HEK293 (cell line): ENCODE measurements around the gene AMACR.

Experiments used
- CTCF ChIA-PET: fragments of 350-600 bp; formaldehyde crosslinking; extraction: SDS; loops from one replicate; lab custom pipeline; 2021; ENCODE audit warnings: antibody characterized with exemption; lab: Yijun Ruan, JAX
- POLR2A ChIA-PET: fragments of 300-600 bp; formaldehyde crosslinking; extraction: SDS; loops from one replicate; lab custom pipeline; 2020; ENCODE audit warnings: antibody characterized with exemption, inconsistent platforms; lab: Yijun Ruan, JAX
- H3K27ac ChIP-seq: fragments of 200-500 bp; sonication (Bioruptor generic); 2 replicates; pipeline ENCODE4 v1.5.1; 2014; ENCODE audit warnings: low read depth, low read length, control low read depth, inconsistent platforms; ENCODE audit errors: extremely low read depth
- H3K36me3 ChIP-seq, 2 experiments: fragments of 200-500 bp in 1 of 2; sonication (Bioruptor generic) in 1 of 2; 1 replicate in 1 of 2; 2 replicates in 1 of 2; pipeline ENCODE4 v1.5.1; 2014 to 2017; ENCODE audit warnings: inconsistent platforms in 2 of 2, low read length in 2 of 2; ENCODE audit not compliant: control insufficient read depth in 2 of 2, insufficient read depth in 1 of 2
- H3K4me1 ChIP-seq: fragments of 200-500 bp; sonication (Bioruptor generic); 2 replicates; pipeline ENCODE4 v1.5.1; 2014; ENCODE audit warnings: mild to moderate bottlenecking, low read length, inconsistent platforms; ENCODE audit not compliant: control insufficient read depth, insufficient read depth
- H3K4me3 ChIP-seq: 2 replicates; pipeline ENCODE4 v1.5.1; 2011; ENCODE audit warnings: low read depth, mild to moderate bottlenecking, control low read depth, low read length, moderate library complexity
- H3K9me3 ChIP-seq: fragments of 200-500 bp; sonication (Bioruptor generic); 2 replicates; pipeline ENCODE4 v1.5.1; 2014; ENCODE audit warnings: low read depth, low read length, inconsistent platforms; ENCODE audit not compliant: control insufficient read depth, insufficient read depth
- CTCF ChIP-seq: fragments of 450-650 bp; formaldehyde crosslinking; IDR thresholded peaks from 2 replicates; pipeline ENCODE4 v1.5.1; 2016; ENCODE audit warnings: missing biosample characterization, missing genetic modification characterization
- GLI2 ChIP-seq: fragments of 450-650 bp; formaldehyde crosslinking; IDR thresholded peaks from 2 replicates; pipeline ENCODE4; 2017; ENCODE audit warnings: missing biosample characterization, missing genetic modification characterization, low read depth, borderline replicate concordance
- KLF10 ChIP-seq: fragments of 450-650 bp; IDR thresholded peaks from 2 replicates; pipeline ENCODE4 v1.5.1; 2018; ENCODE audit warnings: missing biosample characterization, mild to moderate bottlenecking, missing genetic modification characterization
- KLF16 ChIP-seq: fragments of 450-650 bp; formaldehyde crosslinking; IDR thresholded peaks from 2 replicates; pipeline ENCODE4 v1.5.1; 2017; ENCODE audit warnings: missing biosample characterization, missing genetic modification characterization
- PRDM6 ChIP-seq: fragments of 450-650 bp; formaldehyde crosslinking; IDR thresholded peaks from 2 replicates; pipeline ENCODE4 v1.5.1; 2017; ENCODE audit warnings: missing biosample characterization, missing genetic modification characterization
- SP7 ChIP-seq: fragments of 450-650 bp; formaldehyde crosslinking; IDR thresholded peaks from 2 replicates; pipeline ENCODE4 v1.5.1; 2016; ENCODE audit warnings: missing biosample characterization, missing genetic modification characterization
- YY1 ChIP-seq: fragments of 450-650 bp; formaldehyde crosslinking; IDR thresholded peaks from 2 replicates; pipeline ENCODE4 v1.5.1; 2018; ENCODE audit warnings: missing biosample characterization, missing genetic modification characterization
- ZBTB21 ChIP-seq: fragments of 450-650 bp; formaldehyde crosslinking; IDR thresholded peaks from 2 replicates; pipeline ENCODE4 v1.5.1; 2017; ENCODE audit warnings: missing biosample characterization, missing genetic modification characterization
- ZFHX2 ChIP-seq: fragments of 450-650 bp; formaldehyde crosslinking; conservative IDR thresholded peaks from 2 replicates; pipeline ENCODE4 v1.5.1; 2016; ENCODE audit warnings: missing biosample characterization, missing genetic modification characterization
- ZIC2 ChIP-seq: fragments of 450-650 bp; formaldehyde crosslinking; IDR thresholded peaks from 2 replicates; pipeline ENCODE4 v1.5.1; 2016; ENCODE audit warnings: missing biosample characterization, missing genetic modification characterization
- ZNF140 ChIP-seq: fragments of 450-650 bp; formaldehyde crosslinking; IDR thresholded peaks from 2 replicates; pipeline ENCODE4 v1.5.1; 2016; ENCODE audit warnings: missing biosample characterization, missing genetic modification characterization
- ZNF18 ChIP-seq: fragments of 450-650 bp; formaldehyde crosslinking; IDR thresholded peaks from 2 replicates; pipeline ENCODE4 v1.5.1; 2016; ENCODE audit warnings: missing biosample characterization, missing genetic modification characterization
- ZNF274 ChIP-seq, 2 experiments: fragments of 200-500 bp in 1 of 2; fragments of 450-650 bp in 1 of 2; sonication (Bioruptor generic) in 1 of 2; formaldehyde crosslinking in 1 of 2; IDR thresholded peaks; 2 replicates each; pipeline versions ENCODE4 v1.5.1 to v1.6.1; 2014 to 2016; ENCODE audit warnings: borderline replicate concordance in 1 of 2, inconsistent platforms in 1 of 2, low read length in 1 of 2, missing biosample characterization in 1 of 2, missing genetic modification characterization in 1 of 2
- ZNF341 ChIP-seq: fragments of 450-650 bp; formaldehyde crosslinking; IDR thresholded peaks from 2 replicates; pipeline ENCODE4; 2016; ENCODE audit warnings: low read depth, missing biosample characterization, missing genetic modification characterization
- ZNF449 ChIP-seq: fragments of 450-650 bp; formaldehyde crosslinking; IDR thresholded peaks from 2 replicates; pipeline ENCODE4 v1.5.1; 2017; ENCODE audit warnings: missing biosample characterization, mild to moderate bottlenecking, missing genetic modification characterization, moderate library complexity
- ZNF473 ChIP-seq: fragments of 450-650 bp; formaldehyde crosslinking; IDR thresholded peaks from 2 replicates; pipeline ENCODE4 v1.5.1; 2017; ENCODE audit warnings: missing biosample characterization, missing genetic modification characterization
- ZNF510 ChIP-seq: fragments of 450-650 bp; formaldehyde crosslinking; IDR thresholded peaks from 2 replicates; pipeline ENCODE4 v1.5.1; 2018; ENCODE audit warnings: mild to moderate bottlenecking, missing genetic modification characterization, missing biosample characterization; ENCODE audit not compliant: insufficient replicate concordance
- ZNF513 ChIP-seq: fragments of 450-650 bp; IDR thresholded peaks from 2 replicates; pipeline ENCODE4 v1.5.1; 2018; ENCODE audit warnings: missing biosample characterization, missing genetic modification characterization
- ZNF514 ChIP-seq: fragments of 450-650 bp; formaldehyde crosslinking; IDR thresholded peaks from 2 replicates; pipeline ENCODE4 v1.5.1; 2016; ENCODE audit warnings: missing biosample characterization, missing genetic modification characterization
- ZNF621 ChIP-seq: fragments of 450-650 bp; formaldehyde crosslinking; IDR thresholded peaks from 2 replicates; pipeline ENCODE4 v1.5.1; 2017; ENCODE audit warnings: missing biosample characterization, missing genetic modification characterization
- ZNF704 ChIP-seq: fragments of 450-650 bp; formaldehyde crosslinking; IDR thresholded peaks from 2 replicates; pipeline ENCODE4 v1.5.1; 2016; ENCODE audit warnings: missing biosample characterization, missing genetic modification characterization
- TF ChIP-seq, protein P1 (sequence below): fragments of 450-650 bp; formaldehyde crosslinking; IDR thresholded peaks from 2 replicates; pipeline ENCODE4 v1.5.1; 2016; ENCODE audit warnings: missing biosample characterization, missing genetic modification characterization

AMACR gene

GRCh38 chr5:34038838-34039237, 31.0 kb upstream of the AMACR start:
- CTCF ChIA-PET = no interaction called here
- no peaks in the 10 kb centered on the region for H3K9me3 ChIP-seq
- no peaks in the 10 kb centered on the region for H3K4me1 ChIP-seq
- H3K27ac ChIP-seq = no peak overlapping the region
- POLR2A ChIA-PET = no interaction called here
- no peak overlapping the region for H3K4me3 ChIP-seq
- TF ChIP-seq ZNF510 (tag by site-specific recombination) = no peak
- TF ChIP-seq ZNF140 (tag by site-specific recombination) = no peak
- TF ChIP-seq PRDM6 (tag by site-specific recombination) = no peak
- TF ChIP-seq ZNF274 (IDR thresholded peaks at IDR 0.05; ENCODE audit: low read length) = no peak
- TF ChIP-seq ZNF274 (tag by site-specific recombination; IDR thresholded peaks at IDR 0.05; ENCODE audit: borderline replicate concordance) = no peak
- TF ChIP-seq ZNF341 (tag by site-specific recombination) = no peak
- no peak for TF ChIP-seq GLI2 (tag by site-specific recombination)
- no peak for TF ChIP-seq ZFHX2 (tag by site-specific recombination)
- TF ChIP-seq, all 188 proteins: peak for 0
- H3K36me3 ChIP-seq = peaks cover 0 to 4% of the 10 kb centered on the region in 2 experiments; a peak in 1 of 3 replicates

GRCh38 chr5:34038390-34038789, 30.5 kb upstream of the AMACR start:
- ChIA-PET POLR2A (no interaction called here), CTCF (no interaction called here)
- no peaks in the 10 kb centered on the region for H3K4me1 ChIP-seq
- TF ChIP-seq SP7 = no peak
- no peak for TF ChIP-seq ZNF18 (tag by site-specific recombination)
- TF ChIP-seq KLF16 (tag by site-specific recombination) = no peak
- TF ChIP-seq ZNF473 (tag by site-specific recombination) = no peak
- no peak for TF ChIP-seq KLF10 (tag by site-specific recombination)
- TF ChIP-seq, protein P1, sequence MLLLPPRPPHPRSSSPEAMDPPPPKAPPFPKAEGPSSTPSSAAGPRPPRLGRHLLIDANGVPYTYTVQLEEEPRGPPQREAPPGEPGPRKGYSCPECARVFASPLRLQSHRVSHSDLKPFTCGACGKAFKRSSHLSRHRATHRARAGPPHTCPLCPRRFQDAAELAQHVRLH = no peak
- TF ChIP-seq ZNF514 = no peak
- TF ChIP-seq ZBTB21 (tag by site-specific recombination) = no peak
- no peak for TF ChIP-seq ZNF513 (tag by site-specific recombination)
- no peak for TF ChIP-seq ZIC2 (tag by site-specific recombination)
- TF ChIP-seq ZNF621 (tag by site-specific recombination) = no peak
- no peak for TF ChIP-seq YY1 (tag by site-specific recombination)
- TF ChIP-seq ZNF449 (tag by site-specific recombination) = no peak
- no peak for TF ChIP-seq ZNF704
- no peak for TF ChIP-seq CTCF (tag by site-specific recombination)
- no peaks in the 10 kb centered on the region for H3K9me3 ChIP-seq
- no peak overlapping the region for H3K27ac ChIP-seq
- no peak overlapping the region for H3K4me3 ChIP-seq
- peaks cover 0 to 4% of the 10 kb centered on the region in 2 experiments; a peak in 1 of 3 replicates for H3K36me3 ChIP-seq
